Activated CD4-positive, alpha-beta T cell treated with anti-CD3 and anti-CD28 coated beads, Interleukin-2, amount 50 U/mL, for 4 hours (primary cell): ENCODE measurements around the gene BAD.

ENCODE experiments used
- DNase-seq, 2 experiments: peaks; one replicate each; pipeline ENCODE4 v3.0.0-alpha.2; 2020

BAD gene

DNA sequence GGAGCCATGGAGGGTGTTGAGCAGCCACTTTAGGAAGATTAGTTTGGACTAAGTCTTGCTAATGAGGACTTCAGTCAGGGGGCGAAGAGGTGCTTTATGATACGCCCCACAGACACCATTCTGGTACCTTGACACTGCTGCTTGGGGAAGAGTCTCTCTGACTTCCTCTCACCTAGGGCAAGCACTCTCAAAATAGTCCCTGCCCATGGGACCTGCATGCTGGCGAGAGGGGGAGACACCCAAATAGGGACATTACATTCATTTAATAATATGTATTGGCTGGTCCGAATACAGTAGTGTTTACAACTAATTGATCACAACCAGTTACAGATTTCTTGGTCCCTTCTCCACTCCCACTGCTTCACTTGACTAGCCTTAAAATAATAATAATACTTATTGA lies 11.3 kb upstream of the BAD start:
- no peak for DNase-seq

- no peak for DNase-seq
Observed at GRCh38 chr11:64294774-64295173, 10.3 kb upstream of the BAD start.

- no peak for DNase-seq
Observed at GRCh38 chr11:64292460-64293254, 8.2 kb upstream of the BAD start.

DNA sequence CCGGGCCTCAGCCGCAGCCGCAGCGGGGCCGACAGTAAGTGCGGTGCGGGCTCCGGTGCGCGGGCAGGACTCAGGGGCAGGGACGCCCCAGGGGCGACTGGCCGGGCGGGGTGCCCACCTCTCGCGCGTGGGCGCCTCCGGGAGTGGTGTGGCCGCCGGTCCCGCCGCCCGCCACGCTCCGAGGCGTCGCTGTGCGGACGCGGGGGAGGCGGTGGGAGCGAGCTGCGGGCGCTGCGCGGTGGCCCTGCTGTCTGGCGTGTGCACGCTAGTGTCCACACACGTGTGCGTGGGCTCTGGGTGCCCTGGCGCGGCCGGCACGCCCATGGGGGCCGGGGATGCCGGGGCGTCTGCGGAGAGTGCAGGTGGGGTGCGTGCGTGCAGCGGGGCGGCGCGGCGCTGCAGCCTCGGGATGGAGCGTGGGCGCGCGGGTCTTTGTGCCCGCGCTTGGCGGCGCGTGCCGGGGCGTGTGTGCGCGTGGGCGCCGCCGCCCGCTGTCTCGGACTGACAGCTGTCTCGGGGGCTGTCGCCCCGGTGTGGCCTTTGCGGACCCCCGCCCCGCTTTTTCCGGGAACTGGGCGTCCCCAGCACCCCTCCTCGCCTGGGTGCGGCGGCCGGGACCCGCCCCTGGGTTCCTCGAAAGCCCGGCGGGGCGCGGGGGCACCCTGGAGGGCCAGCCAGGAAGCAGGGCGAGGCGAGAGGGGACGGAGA lies 7.4 kb upstream of the BAD start:
- DNase-seq = no peak

GRCh38 chr11:64291262-64291751 lies 6.8 kb upstream of the BAD start, which contains the start of gene KCNK4:
Gene KCNK4 (plus strand): TSS chr11:64291302. CDS start chr11:64293019, 1,717 bp downstream.
- DNase-seq = no peak

DNA sequence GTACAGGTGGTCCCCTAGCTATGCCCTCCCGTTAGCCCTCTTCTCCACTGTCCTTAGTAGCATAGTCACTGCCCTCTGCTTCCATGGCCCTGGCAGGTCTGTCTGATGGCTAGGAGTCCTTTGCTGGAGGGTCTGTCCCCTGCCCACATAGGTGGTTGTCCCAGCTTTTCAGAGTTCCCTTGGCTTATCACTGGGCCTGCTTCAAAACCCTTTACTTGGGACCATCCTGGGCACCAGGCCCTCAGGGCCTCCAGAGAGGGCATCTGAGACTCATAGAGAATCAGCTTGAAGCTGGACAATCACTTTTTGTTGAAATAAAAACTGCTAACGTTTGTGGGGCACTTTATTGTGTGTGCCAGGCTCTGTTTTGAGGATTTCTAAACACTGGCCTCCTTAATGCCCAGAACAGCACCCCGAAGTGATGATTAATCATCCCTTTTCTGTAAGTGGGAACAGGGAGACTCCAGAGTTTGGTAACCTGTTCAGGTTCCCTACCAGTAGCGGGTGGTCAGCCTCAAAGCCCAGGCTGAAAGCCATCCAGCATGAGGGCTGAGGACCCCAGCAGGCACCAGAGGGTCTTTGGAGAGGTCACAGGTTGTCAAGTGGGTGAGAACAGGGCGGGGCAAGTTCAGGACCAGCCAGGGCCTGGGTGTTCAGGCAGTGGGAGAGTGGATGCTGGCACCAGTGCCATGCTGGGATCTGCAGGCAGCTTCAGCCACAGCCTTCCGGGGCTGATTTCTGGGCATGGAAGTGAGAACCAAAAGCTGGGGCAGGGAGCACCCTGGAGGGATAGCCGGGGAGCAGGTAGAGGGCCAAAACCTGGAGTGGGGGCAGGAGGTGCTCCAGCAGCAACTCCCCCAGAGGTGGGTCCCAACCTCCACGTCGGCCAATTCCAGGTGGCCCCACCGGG lies 6.1 kb upstream of the BAD start:
- DNase-seq = no peak

DNA sequence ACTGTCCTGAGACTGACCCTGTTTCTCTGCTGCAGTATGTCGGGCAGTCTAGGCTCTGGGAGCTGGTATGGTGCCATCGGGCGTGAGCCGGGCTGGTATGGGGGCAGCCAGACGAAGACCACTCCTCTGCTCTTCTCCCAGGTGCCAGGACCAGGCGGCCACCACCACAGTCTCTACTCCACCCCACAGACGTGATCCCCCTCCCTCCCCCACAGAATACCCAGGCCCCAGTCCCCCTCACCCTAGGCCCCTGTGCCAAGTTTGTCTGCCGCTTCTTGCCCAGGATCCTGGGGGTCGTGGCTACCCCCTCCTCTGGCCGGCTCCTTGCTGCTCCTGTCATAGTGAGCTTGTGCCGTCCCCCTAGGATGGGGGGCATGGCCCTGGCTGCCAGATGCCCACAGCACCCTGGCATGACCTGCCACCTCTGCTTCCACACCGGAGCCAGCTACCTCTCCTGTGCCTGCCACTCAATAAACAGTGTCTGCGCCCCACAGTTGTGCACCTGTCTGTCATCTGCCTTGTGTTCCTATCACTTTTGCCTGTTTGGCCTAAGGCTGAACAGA lies 4.6 kb upstream of the BAD start:
- DNase-seq = no peak

GRCh38 chr11:64288353-64288750 lies 3.9 kb upstream of the BAD start:
- no peak for DNase-seq

GRCh38 chr11:64287676-64288352 lies 3.3 kb upstream of the BAD start:
- DNase-seq = no peak

DNA sequence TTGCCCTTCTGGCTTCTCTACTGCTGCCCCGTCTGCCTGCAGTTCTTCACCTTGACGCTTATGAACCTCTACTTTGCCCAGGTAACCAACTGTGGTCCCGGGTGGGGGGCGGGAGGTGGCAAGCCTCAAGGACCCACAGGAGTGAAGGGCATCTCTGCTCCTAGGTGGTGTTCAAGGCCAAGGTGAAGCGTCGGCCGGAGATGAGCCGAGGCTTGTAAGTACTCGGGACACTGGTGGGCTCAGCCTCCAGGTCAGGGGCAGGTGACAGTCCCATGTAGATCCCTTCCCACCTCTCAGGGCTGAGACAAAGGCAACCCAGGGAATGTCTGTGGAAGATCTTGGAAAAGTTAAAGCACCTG lies 2.3 kb upstream of the BAD start:
- DNase-seq = no peak

DNA sequence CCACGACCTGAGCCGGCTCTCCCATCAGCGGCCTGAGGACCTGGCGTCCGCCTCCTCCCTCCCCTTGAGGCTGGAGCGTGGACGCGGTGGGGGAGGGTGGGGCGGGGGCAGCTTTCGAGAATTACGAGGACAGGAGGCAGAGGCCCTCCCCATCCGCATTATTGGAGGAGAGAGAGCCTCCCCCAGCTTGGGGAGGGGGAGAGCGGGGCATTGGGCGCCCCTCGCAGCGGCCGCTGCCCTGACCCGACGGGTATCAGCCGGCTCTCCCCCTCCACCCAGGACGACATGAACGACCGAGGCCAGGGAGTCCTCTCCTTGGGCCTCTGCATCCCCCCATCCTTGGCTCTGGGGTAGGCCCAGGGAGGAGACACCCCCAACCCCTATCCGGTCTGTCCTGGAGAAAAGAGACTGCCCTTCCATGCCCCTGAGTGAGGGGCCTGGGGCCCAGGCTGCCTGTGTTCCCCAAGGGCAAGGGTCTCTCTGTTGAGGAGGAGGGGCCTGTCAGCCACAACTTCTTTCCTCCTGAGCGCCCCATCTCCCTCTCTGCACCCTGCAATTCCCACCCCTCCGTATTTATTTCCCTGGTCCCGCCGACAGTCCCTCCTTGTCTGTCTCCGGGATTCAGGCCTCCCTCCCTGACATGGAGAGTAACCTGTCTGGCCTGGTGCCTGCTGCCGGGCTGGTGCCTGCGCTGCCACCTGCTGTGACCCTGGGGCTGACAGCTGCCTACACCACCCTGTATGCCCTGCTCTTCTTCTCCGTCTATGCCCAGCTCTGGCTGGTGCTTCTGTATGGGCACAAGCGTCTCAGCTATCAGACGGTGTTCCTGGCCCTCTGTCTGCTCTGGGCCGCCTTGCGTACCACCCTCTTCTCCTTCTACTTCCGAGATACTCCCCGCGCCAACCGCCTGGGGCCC lies 1.7 kb upstream of the BAD start:
- DNase-seq = no peak

- DNase-seq = peak; percentile 87 to 90
Observed at GRCh38 chr11:64284962-64285884, 758 bp upstream of the BAD start, which contains the start of gene GPR137. Gene GPR137 (plus strand): TSS chr11:64285848. CDS start chr11:64286525, 677 bp downstream.

GRCh38 chr11:64283092-64283491 lies 1.4 kb downstream of the BAD start:
- no peak for DNase-seq

- no peak for DNase-seq
Observed at GRCh38 chr11:64281957-64282770, 2.3 kb downstream of the BAD start.

DNA sequence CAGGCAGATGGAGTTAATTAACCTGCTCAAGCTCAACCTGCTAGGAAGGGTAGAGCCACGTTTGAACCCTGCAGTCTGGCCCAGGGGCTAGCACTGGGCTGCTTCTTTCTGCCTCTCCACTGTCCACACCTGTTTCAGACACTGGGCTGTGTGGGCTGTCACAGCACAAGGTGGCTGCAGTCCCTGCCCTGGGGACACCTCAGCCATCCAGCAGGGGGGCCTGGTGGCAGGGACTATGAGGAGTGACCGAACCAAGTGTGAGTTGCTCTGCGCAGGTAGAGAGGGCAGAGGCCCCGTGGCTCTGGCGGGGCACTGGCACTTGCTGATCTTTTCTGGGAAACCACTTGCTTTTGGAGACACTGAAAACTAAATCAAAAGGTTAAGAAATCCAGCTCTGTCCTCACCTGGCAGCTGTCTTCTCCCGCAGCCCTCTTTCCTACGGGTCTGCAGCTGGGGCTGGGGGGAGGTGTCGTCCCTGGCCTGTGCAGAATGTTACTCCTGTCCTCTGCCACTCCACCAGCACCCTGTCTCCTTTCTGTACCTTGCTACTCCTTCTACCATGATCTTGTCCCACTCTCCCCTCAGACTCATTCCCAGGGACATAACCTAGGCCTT lies 5.8 kb downstream of the BAD start:
- no peak for DNase-seq

- DNase-seq = no peak
Observed at GRCh38 chr11:64276653-64277431, 7.6 kb downstream of the BAD start.

DNA sequence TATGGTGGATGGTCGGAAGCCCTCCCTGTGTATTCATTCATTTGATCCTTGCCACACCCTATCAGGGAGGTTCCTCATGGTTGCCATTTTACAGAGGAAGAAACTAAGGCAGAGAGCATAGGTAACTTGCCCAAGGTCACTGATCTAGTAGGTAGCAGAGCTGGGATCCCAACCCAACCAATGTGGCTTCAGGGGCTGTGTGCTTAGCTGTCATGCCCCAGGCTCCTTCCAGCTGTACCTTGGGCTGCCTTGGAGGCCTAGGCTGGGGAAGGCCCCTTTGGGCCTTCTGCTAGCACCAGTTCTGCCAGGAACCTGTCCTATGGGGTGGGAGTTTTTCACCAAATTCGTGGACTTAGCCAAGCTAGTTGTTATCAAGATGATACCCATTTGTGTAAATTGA lies 8.6 kb downstream of the BAD start:
- no peak for DNase-seq
